MM.1S (cell line): ENCODE data around the gene COBLL1.

Experiments used
- DNase-seq: peaks from one replicate; pipeline ENCODE4 v3.0.0-alpha.2; 2015
- H2AFZ ChIP-seq: fragments of 300-600 bp; sonication (generic); 2 replicates; pipeline ENCODE4 v1.6.0; 2016; ENCODE audit warnings: antibody characterized with exemption, low read length
- H3F3A ChIP-seq: fragments of 300-600 bp; sonication (generic); 2 replicates; pipeline ENCODE4 v1.6.1; 2016; ENCODE audit warnings: mild to moderate bottlenecking, antibody characterized with exemption, low read length, moderate library complexity, mixed read lengths; ENCODE audit not compliant: insufficient read depth
- H3K27ac ChIP-seq: fragments of 300-600 bp; sonication (generic); 2 replicates; pipeline ENCODE4 v1.5.1; 2016; ENCODE audit warnings: mild to moderate bottlenecking, low read length
- H3K27me3 ChIP-seq: fragments of 300-600 bp; sonication (generic); replicated peaks from 2 replicates; pipeline ENCODE4 v1.6.0; 2016; ENCODE audit warnings: low read length; ENCODE audit not compliant: insufficient read depth
- H3K36me3 ChIP-seq: fragments of 300-600 bp; sonication (generic); replicated peaks from 2 replicates; pipeline ENCODE4 v1.6.1; 2016; ENCODE audit warnings: mild to moderate bottlenecking, low read length, mixed read lengths; ENCODE audit not compliant: insufficient read depth
- H3K4me1 ChIP-seq: fragments of 300-600 bp; sonication (generic); 2 replicates; pipeline ENCODE4 v1.6.1; 2016; ENCODE audit warnings: low read length, mixed read lengths
- H3K4me2 ChIP-seq: fragments of 300-600 bp; sonication (generic); 2 replicates; pipeline ENCODE4 v1.6.0; 2016; ENCODE audit warnings: low read depth, low read length
- H3K4me3 ChIP-seq: fragments of 300-600 bp; sonication (generic); 2 replicates; pipeline ENCODE4 v1.5.1; 2016; ENCODE audit warnings: low read length, mixed read lengths
- H3K79me2 ChIP-seq: fragments of 300-600 bp; sonication (generic); 2 replicates; pipeline ENCODE4 v1.6.1; 2016; ENCODE audit warnings: mixed run types, low read length, mixed read lengths
- H3K9ac ChIP-seq: fragments of 300-600 bp; sonication (generic); 2 replicates; pipeline ENCODE4 v1.6.1; 2016; ENCODE audit warnings: low read length, mixed read lengths
- H3K9me2 ChIP-seq: fragments of 300-600 bp; sonication (generic); replicated peaks from 2 replicates; pipeline ENCODE4 v1.6.1; 2016; ENCODE audit warnings: mild to moderate bottlenecking, low read length, mixed read lengths; ENCODE audit not compliant: insufficient read depth
- H3K9me3 ChIP-seq: fragments of 300-600 bp; sonication (generic); replicated peaks from 2 replicates; pipeline ENCODE4 v1.6.1; 2016; ENCODE audit warnings: mild to moderate bottlenecking, low read length, mixed read lengths; ENCODE audit not compliant: insufficient read depth
- H4K20me1 ChIP-seq: fragments of 300-600 bp; sonication (generic); 2 replicates; pipeline ENCODE4 v1.6.1; 2016; ENCODE audit warnings: mild to moderate bottlenecking, low read length, moderate library complexity, mixed read lengths; ENCODE audit not compliant: insufficient read depth
- CTCF ChIP-seq: fragments of 300-600 bp; sonication (generic); IDR thresholded peaks from 2 replicates; pipeline ENCODE4 v1.5.1; 2016; ENCODE audit warnings: antibody characterized with exemption, low read length, mixed read lengths
- EZH2 ChIP-seq: fragments of 300-600 bp; sonication (generic); optimal IDR thresholded peaks from 2 replicates; pipeline ENCODE3; 2017; ENCODE audit warnings: low read depth, mild to moderate bottlenecking, antibody characterized with exemption, low read length, mixed read lengths
- EZH2phosphoT487 ChIP-seq: fragments of 300-600 bp; sonication (generic); IDR thresholded peaks from 2 replicates; pipeline ENCODE4 v1.6.1; 2018; ENCODE audit warnings: antibody characterized with exemption, low read length

Gene COBLL1

GRCh38 chr2:164841719-164842623, at the start of gene COBLL1:
Gene COBLL1 (minus strand): TSS chr2:164841823. CDS start chr2:164841196, 627 bp downstream.
- peak within 1 kb of the TSS; percentile 91 for H3K9ac ChIP-seq
- no peaks in the 10 kb centered on the region for H4K20me1 ChIP-seq
- DNase-seq = peak; percentile 81
- peak within 1 kb of the TSS; percentile 96 for H3K4me3 ChIP-seq
- H3K79me2 ChIP-seq = peaks cover 34% of the 10 kb centered on the region
- H3K27ac ChIP-seq = peak within 1 kb of the TSS; percentile 78
- no peaks in the 10 kb centered on the region for H3K9me2 ChIP-seq
- H3K9me3 ChIP-seq = no peaks in the 10 kb centered on the region
- 0 out of 2 replicates have a peak, but pooled peaks cover 3% of the 10 kb centered on the region for H3K4me1 ChIP-seq
- peak within 1 kb of the TSS; percentile 86 for H3K4me2 ChIP-seq
- H3K36me3 ChIP-seq = no peaks in the 10 kb centered on the region
- TF ChIP-seq CTCF (peak; percentile 72), EZH2phosphoT487 (no peak)
- peaks cover 25% of the 10 kb centered on the region for H3F3A ChIP-seq
- peak within 1 kb of the TSS; percentile 90 for H2AFZ ChIP-seq
- H3K27me3 ChIP-seq = no peaks in the 10 kb centered on the region

GRCh38 chr2:164890544-164890943, 48.9 kb upstream of the COBLL1 start:
- no peak for TF ChIP-seq EZH2phosphoT487
- H3K4me3 ChIP-seq = no peak overlapping the region
- no peak for DNase-seq
- H3K9me2 ChIP-seq = no peaks in the 10 kb centered on the region
- H3K27me3 ChIP-seq = no peaks in the 10 kb centered on the region
- H4K20me1 ChIP-seq = no peaks in the 10 kb centered on the region
- H2AFZ ChIP-seq = no peak overlapping the region
- H3K9me3 ChIP-seq = no peaks in the 10 kb centered on the region
- H3F3A ChIP-seq = no peaks in the 10 kb centered on the region
- no peaks in the 10 kb centered on the region for H3K36me3 ChIP-seq
- no peaks in the 10 kb centered on the region for H3K79me2 ChIP-seq
- H3K4me1 ChIP-seq = no peaks in the 10 kb centered on the region
- no peak overlapping the region for H3K9ac ChIP-seq
- H3K27ac ChIP-seq = no peak overlapping the region
- H3K4me2 ChIP-seq = no peak overlapping the region

- Histone ChIP-seq H3K9me3 (no peaks in the 10 kb centered on the region), H3K4me2 (no peak overlapping the region), H3K9me2 (no peaks in the 10 kb centered on the region), H3K79me2 (no peaks in the 10 kb centered on the region), H3K36me3 (no peaks in the 10 kb centered on the region), H3K27me3 (no peaks in the 10 kb centered on the region), H3F3A (no peaks in the 10 kb centered on the region), H3K4me3 (no peak overlapping the region), H3K4me1 (peaks cover 4% of the 10 kb centered on the region), H4K20me1 (no peaks in the 10 kb centered on the region), H3K27ac (no peak overlapping the region), H3K9ac (no peak overlapping the region), H2AFZ (no peak overlapping the region)
- no peak for DNase-seq
- no peak for TF ChIP-seq EZH2phosphoT487
- no peak for TF ChIP-seq CTCF
- no peak for TF ChIP-seq EZH2
Measured at GRCh38 chr2:164888592-164888991, 47.0 kb upstream of the COBLL1 start.
